DND-41 (cell line): Measurements from ENCODE around the gene LRRC40.

Experiments
- ATAC-seq: fragments of 200-7000 bp; cut with Tn5 transposase; 3 replicates; pipeline ENCODE4 v1.9.1; 2021; ENCODE audit warnings: low read depth; ENCODE audit not compliant: insufficient read depth
- DNase-seq: peaks from one replicate; pipeline ENCODE4 v3.0.0-alpha.2; 2020
- H2AFZ ChIP-seq: 2 replicates; pipeline ENCODE4 v1.6.0; 2012; ENCODE audit warnings: low read depth, low read length
- H3K27ac ChIP-seq: 2 replicates; pipeline ENCODE4 v1.5.1; 2012; ENCODE audit warnings: low read length, inconsistent platforms
- H3K27me3 ChIP-seq: fragments of 200-600 bp; sonication (generic); 2 replicates; pipeline ENCODE4 v1.6.0; 2012; ENCODE audit warnings: low read length, mild to moderate bottlenecking, inconsistent platforms; ENCODE audit not compliant: insufficient read depth, poor library complexity
- H3K36me3 ChIP-seq: 2 replicates; pipeline ENCODE4 v1.5.1; 2012; ENCODE audit warnings: low read length, inconsistent platforms; ENCODE audit not compliant: insufficient read depth
- H3K4me1 ChIP-seq: 2 replicates; pipeline ENCODE4 v1.5.1; 2012; ENCODE audit warnings: mild to moderate bottlenecking, low read length; ENCODE audit not compliant: insufficient read depth
- H3K4me2 ChIP-seq: 2 replicates; pipeline ENCODE4 v1.6.0; 2012; ENCODE audit warnings: mild to moderate bottlenecking, moderate library complexity, low read length, inconsistent platforms; ENCODE audit not compliant: insufficient read depth
- H3K4me3 ChIP-seq, 2 experiments: fragments of 200-600 bp in 1 of 2; shearing (Covaris generic) in 1 of 2; 2 replicates each; pipeline ENCODE4 v1.5.1; 2012 to 2016; ENCODE audit warnings: inconsistent platforms in 2 of 2, low read length in 2 of 2, mild to moderate bottlenecking in 2 of 2, low read depth in 1 of 2, moderate library complexity in 1 of 2
- H3K79me2 ChIP-seq: 2 replicates; pipeline ENCODE4 v1.6.0; 2012; ENCODE audit warnings: low read length, inconsistent platforms; ENCODE audit not compliant: insufficient read depth
- H3K9ac ChIP-seq: 2 replicates; pipeline ENCODE4 v1.6.0; 2012; ENCODE audit warnings: low read depth, mild to moderate bottlenecking, inconsistent platforms, low read length, moderate library complexity
- H3K9me3 ChIP-seq: 2 replicates; pipeline ENCODE4 v1.5.1; 2012; ENCODE audit warnings: low read length, moderate library complexity, mild to moderate bottlenecking, inconsistent platforms; ENCODE audit not compliant: insufficient read depth, severe bottlenecking
- H4K20me1 ChIP-seq: 2 replicates; pipeline ENCODE4 v1.6.0; 2012; ENCODE audit warnings: low read length; ENCODE audit not compliant: insufficient read depth
- CTCF ChIP-seq: IDR thresholded peaks from 2 replicates; pipeline ENCODE4 v1.5.1; 2012; ENCODE audit warnings: borderline replicate concordance, low read length, moderate library complexity, mild to moderate bottlenecking; ENCODE audit not compliant: poor library complexity, severe bottlenecking; ENCODE audit errors: extremely low read depth
- EZH2 ChIP-seq: IDR thresholded peaks from 3 replicates; pipeline ENCODE4 v1.6.1; 2012; ENCODE audit warnings: borderline replicate concordance, low read depth, mild to moderate bottlenecking, moderate library complexity, low read length, inconsistent platforms; ENCODE audit not compliant: severe bottlenecking

Gene LRRC40

GRCh38 chr1:70140894-70141293, 64.5 kb downstream of the LRRC40 start:
- Histone ChIP-seq H2AFZ (no peak overlapping the region), H3K4me3 (no peak overlapping the region), H3K4me2 (no peak overlapping the region), H3K4me1 (no peaks in the 10 kb centered on the region), H3K9ac (no peak overlapping the region), H3K36me3 (no peaks in the 10 kb centered on the region; the same call in 1 of the 2 replicates), H3K79me2 (no peaks in the 10 kb centered on the region), H3K27ac (no peak overlapping the region), H4K20me1 (no peaks in the 10 kb centered on the region), H3K27me3 (no peaks in the 10 kb centered on the region), H3K9me3 (no peaks in the 10 kb centered on the region)
- no peak for DNase-seq
- TF ChIP-seq EZH2 (no peak), CTCF (no peak)
- ATAC-seq = no peak

- no peaks in the 10 kb centered on the region; the same call in 1 of the 2 replicates for H3K36me3 ChIP-seq
- DNase-seq (no peak), ATAC-seq (no peak)
- no peaks in the 10 kb centered on the region for H3K9me3 ChIP-seq
- no peak overlapping the region for H2AFZ ChIP-seq
- H3K4me2 ChIP-seq = no peak overlapping the region
- no peaks in the 10 kb centered on the region for H3K79me2 ChIP-seq
- TF ChIP-seq CTCF (no peak), EZH2 (no peak)
- H3K9ac ChIP-seq = no peak overlapping the region
- H3K27me3 ChIP-seq = no peaks in the 10 kb centered on the region
- no peak overlapping the region for H3K27ac ChIP-seq
- H3K4me3 ChIP-seq = no peak overlapping the region
- no peaks in the 10 kb centered on the region for H3K4me1 ChIP-seq
- H4K20me1 ChIP-seq = no peaks in the 10 kb centered on the region
Measured at GRCh38 chr1:70140343-70140742, 65.0 kb downstream of the LRRC40 start.

GRCh38 chr1:70134148-70134547, 71.2 kb downstream of the LRRC40 start:
- TF ChIP-seq EZH2 = no peak
- TF ChIP-seq CTCF = no peak
- DNase-seq = no peak
- Histone ChIP-seq H3K4me3 (no peak overlapping the region), H3K4me1 (peaks cover 5% of the 10 kb centered on the region; the same call in 1 of the 2 replicates), H4K20me1 (no peaks in the 10 kb centered on the region), H3K79me2 (no peaks in the 10 kb centered on the region), H3K27ac (no peak overlapping the region), H3K36me3 (no peaks in the 10 kb centered on the region), H3K9me3 (no peaks in the 10 kb centered on the region), H3K4me2 (no peak overlapping the region), H3K27me3 (peaks cover 3% of the 10 kb centered on the region), H3K9ac (no peak overlapping the region), H2AFZ (no peak overlapping the region)
- ATAC-seq = no peak

- no peaks in the 10 kb centered on the region for H3K4me1 ChIP-seq
- H4K20me1 ChIP-seq = no peaks in the 10 kb centered on the region
- no peak overlapping the region for H3K9ac ChIP-seq
- DNase-seq (no peak), ATAC-seq (no peak)
- no peaks in the 10 kb centered on the region for H3K9me3 ChIP-seq
- no peak overlapping the region for H2AFZ ChIP-seq
- H3K79me2 ChIP-seq = no peaks in the 10 kb centered on the region
- no peak overlapping the region for H3K4me2 ChIP-seq
- peaks cover 5% of the 10 kb centered on the region for H3K27me3 ChIP-seq
- H3K27ac ChIP-seq = no peak overlapping the region
- H3K36me3 ChIP-seq = no peaks in the 10 kb centered on the region
- no peak overlapping the region for H3K4me3 ChIP-seq
- no peak for TF ChIP-seq EZH2
- no peak for TF ChIP-seq CTCF
Measured at GRCh38 chr1:70117046-70117445, 88.3 kb downstream of the LRRC40 start.
